Measurements from ENCODE around the gene EXT2. TPM values are rescaled to one million over a fixed set of nuclear protein-coding genes. Genes with fewer than 3 reads are reported as not detected.

Gene EXT2
- total RNA-seq: 35.1 and 35.6 TPM in 2 replicates

DNA sequence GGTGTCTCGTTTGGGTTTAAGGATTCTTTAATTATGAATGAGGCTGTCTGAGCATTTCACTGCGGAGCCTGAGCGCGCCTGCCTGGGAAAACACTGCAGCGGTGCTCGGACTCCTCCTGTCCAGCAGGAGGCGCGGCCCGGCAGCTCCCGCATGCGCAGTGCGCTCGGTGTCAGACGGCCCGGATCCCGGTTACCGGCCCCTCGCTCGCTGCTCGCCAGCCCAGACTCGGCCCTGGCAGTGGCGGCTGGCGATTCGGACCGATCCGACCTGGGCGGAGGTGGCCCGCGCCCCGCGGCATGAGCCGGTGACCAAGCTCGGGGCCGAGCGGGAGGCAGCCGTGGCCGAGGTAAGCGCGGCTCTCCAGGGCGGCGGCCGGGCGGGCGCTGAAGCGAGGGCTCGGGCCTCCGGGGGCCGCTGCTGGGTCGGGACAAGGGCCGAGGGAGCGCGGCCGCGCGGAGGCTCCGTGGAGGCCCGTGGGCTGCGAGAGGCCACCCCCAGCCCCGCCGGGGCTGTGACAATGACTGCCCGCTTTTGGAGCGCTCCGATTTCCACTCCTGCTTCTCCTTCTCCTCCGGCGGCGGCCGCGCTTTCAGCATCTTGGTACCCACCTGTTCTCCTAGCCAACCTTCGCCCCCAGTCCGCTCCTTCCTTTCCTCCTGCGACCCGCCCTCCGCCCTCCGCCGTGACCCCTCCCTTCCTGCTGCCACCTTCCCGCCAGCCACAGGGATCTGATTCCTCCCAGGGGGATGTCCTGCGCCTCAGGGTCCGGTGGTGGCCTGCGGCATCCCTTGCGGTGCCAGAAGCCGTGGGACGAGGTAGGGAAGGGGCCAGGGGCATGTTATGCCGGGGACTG lies at the start of gene EXT2:
EXT2 (plus strand) TSS at position 173 of the 854 bp plus-strand sequence. CDS start 12,035 bp downstream, outside the sequence.
- DNase-seq (ENCODE audit: low spot score): peak; percentile 82
- peaks cover 2% of the 10 kb centered on the region for H3K27me3 Mint-ChIP-seq (ENCODE audit: low read depth)
- peak within 1 kb of the TSS; percentile 34 for H3K27ac Mint-ChIP-seq
- intact Hi-C loops (cut with micrococcal nuclease): loop anchor here (2.0 to 10.0 kb wide), 2 partner anchors 29 to 209 kb away; partner anchors contain the start of gene ACCS
- peak within 1 kb of the TSS; percentile 83 for H3K4me3 Mint-ChIP-seq (ENCODE audit: low read depth)
- H3K36me3 Mint-ChIP-seq (ENCODE audit: low read depth): peaks cover 6% of the 10 kb centered on the region
- H3K4me1 Mint-ChIP-seq (ENCODE audit: low read depth): peaks cover 22% of the 10 kb centered on the region
- H3K9me3 Mint-ChIP-seq: no peaks in the 10 kb centered on the region

DNA sequence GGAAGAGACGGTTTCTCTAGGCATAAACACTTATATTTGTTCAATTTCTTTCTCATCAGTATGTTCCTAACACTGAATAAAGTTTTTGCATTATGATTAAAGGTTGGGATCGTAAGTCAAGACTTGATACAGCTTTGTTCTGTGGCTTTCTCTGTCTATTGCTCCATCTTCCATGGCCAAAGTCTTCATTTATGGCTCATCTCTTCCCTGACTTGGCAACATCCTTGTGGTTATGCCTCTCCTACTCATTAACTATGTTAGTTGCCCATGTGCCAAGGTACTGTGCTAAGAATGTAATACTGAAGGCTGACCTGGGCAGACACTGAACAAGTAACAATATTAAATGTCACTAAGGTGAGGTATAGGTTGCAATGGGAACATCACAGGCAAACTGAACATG lies 49.3 kb upstream of the EXT2 start:
- H3K27me3 Mint-ChIP-seq (ENCODE audit: low read depth): peaks cover 10% of the 10 kb centered on the region
- H3K27ac Mint-ChIP-seq: no peak overlapping the region
- H3K4me3 Mint-ChIP-seq (ENCODE audit: low read depth): no peak overlapping the region
- H3K36me3 Mint-ChIP-seq (ENCODE audit: low read depth): no peaks in the 10 kb centered on the region
- intact Hi-C loops (cut with micrococcal nuclease): no loop called here
- peaks cover 4% of the 10 kb centered on the region for H3K9me3 Mint-ChIP-seq
- no peak for DNase-seq (ENCODE audit: low spot score)
- no peaks in the 10 kb centered on the region for H3K4me1 Mint-ChIP-seq (ENCODE audit: low read depth)

DNA sequence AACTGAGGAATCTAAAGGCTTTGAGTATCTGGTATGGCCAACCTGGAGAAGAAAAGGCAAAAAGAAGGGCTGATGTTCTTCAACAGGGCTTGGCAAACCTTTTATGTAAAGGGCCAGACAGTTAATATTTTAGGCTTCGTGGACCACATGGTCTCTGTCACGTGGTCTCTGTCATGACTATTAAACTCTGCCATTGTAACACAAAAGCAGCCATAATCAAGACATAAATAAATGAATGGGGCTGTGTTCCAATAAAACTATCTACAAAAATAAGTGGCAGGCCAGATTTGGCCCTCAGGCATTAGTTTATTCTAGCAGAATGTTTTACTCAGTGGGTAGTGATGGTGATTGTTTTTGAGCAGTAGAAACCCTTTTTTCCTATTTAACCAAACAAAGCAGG lies 48.2 kb upstream of the EXT2 start:
- H3K27ac Mint-ChIP-seq: no peak overlapping the region
- no peak for DNase-seq (ENCODE audit: low spot score)
- intact Hi-C loops (cut with micrococcal nuclease): no loop called here
- H3K27me3 Mint-ChIP-seq (ENCODE audit: low read depth): peaks cover 10% of the 10 kb centered on the region
- H3K4me1 Mint-ChIP-seq (ENCODE audit: low read depth): no peaks in the 10 kb centered on the region
- H3K9me3 Mint-ChIP-seq: no peaks in the 10 kb centered on the region
- H3K4me3 Mint-ChIP-seq (ENCODE audit: low read depth): no peak overlapping the region
- no peaks in the 10 kb centered on the region for H3K36me3 Mint-ChIP-seq (ENCODE audit: low read depth)

DNA sequence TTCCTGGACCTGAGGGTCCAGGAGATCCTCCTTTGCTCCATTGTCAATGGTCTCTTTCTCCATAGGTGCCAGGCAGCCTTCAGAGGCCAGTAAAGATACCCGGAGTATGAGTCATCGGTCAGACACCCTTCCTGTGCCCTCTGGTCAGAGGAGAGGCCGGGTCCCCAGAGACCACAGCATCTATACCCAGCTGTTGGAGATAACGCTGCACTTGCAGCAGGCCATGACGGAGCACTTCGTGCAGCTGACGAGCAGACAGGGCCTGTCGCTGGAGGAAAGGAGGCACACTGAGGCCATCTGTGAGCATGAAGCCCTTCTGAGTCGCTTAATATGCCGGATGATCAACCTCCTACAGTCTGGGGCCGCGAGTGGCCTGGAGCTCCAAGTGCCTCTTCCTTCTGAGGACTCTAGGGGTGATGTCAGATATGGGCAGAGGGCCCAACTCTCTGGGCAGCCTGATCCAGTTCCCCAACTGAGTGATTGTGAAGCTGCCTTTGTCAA lies 47.5 kb upstream of the EXT2 start, which contains the start of gene ACCSL:
ACCSL (plus strand) TSS at position 51 of the 501 bp plus-strand sequence; CDS start at position 107, 56 bp downstream.
- Mint-ChIP-seq H3K27ac (no peak within 1 kb of the TSS), H3K27me3 (ENCODE audit: low read depth) (peaks cover 10% of the 10 kb centered on the region), H3K36me3 (ENCODE audit: low read depth) (no peaks in the 10 kb centered on the region), H3K4me3 (ENCODE audit: low read depth) (no peak within 1 kb of the TSS), H3K9me3 (no peaks in the 10 kb centered on the region), H3K4me1 (ENCODE audit: low read depth) (no peaks in the 10 kb centered on the region)
- DNase-seq (ENCODE audit: low spot score): no peak
- intact Hi-C loops (cut with micrococcal nuclease): no loop called here

DNA sequence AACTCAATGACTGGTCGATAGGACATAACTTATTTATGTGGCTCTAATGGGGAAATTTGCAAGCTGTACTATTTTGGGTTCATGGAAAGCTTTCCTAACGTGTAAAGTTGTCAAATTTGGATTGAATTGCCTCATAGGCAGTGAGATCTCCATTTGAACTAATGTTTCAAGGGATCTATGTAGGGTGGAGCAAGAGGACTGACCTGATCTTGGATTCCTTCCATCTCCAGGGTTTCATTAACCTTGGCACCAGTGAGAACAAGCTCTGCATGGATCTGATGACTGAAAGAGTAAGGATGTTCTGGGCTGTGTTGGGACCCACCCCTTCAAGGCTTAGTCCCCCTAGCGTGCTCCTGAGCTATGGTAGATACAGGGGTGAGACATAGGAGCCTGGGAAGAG lies 45.6 kb upstream of the EXT2 start:
- DNase-seq (ENCODE audit: low spot score): no peak
- H3K4me1 Mint-ChIP-seq (ENCODE audit: low read depth): no peaks in the 10 kb centered on the region
- no peak overlapping the region for H3K4me3 Mint-ChIP-seq (ENCODE audit: low read depth)
- peaks cover 10% of the 10 kb centered on the region for H3K27me3 Mint-ChIP-seq (ENCODE audit: low read depth)
- H3K36me3 Mint-ChIP-seq (ENCODE audit: low read depth): no peaks in the 10 kb centered on the region
- no peaks in the 10 kb centered on the region for H3K9me3 Mint-ChIP-seq
- no peak overlapping the region for H3K27ac Mint-ChIP-seq
- intact Hi-C loops (cut with micrococcal nuclease): no loop called here

DNA sequence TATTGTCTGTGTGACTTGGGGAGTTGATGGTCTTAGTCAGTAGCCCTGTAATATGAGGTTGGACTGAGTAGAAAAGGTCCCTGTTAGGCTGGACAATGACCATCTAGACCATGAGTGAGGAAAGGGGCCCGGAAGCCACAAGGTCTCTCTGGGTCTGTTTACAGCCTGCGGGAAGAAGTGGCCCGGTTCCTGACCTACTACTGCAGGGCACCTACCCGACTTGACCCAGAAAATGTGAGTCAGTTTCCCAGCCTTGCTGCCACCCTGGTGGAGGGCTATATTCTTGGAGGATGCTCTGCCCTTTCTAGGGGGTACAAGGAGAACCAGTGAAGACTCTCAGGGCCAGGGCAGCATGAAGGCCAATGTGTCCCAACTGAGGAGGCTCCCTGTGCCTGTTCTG lies 44.3 kb upstream of the EXT2 start:
- intact Hi-C loops (cut with micrococcal nuclease): no loop called here
- H3K27ac Mint-ChIP-seq: no peak overlapping the region

DNA sequence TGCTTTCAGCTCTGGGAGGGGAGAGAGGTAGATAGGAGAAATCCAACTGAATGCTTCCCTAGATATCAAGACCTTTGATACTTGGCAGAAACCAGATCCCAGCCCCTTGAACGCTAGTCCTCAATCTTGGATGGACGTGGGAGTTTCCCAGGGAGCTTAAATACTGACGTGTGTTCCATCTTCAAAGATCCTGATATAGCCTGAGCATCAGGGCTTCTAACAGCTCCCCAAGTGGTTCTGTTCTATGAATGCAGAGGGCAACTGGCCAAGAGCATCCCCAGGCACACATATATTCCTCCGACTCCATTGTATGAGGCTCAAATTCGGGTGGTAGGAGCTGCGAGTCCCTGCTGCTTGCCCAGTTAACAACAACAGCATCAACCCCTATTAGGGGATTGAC lies 38.1 kb upstream of the EXT2 start:
- H3K4me1 Mint-ChIP-seq (ENCODE audit: low read depth): no peaks in the 10 kb centered on the region
- no peaks in the 10 kb centered on the region for H3K36me3 Mint-ChIP-seq (ENCODE audit: low read depth)
- no peak for DNase-seq (ENCODE audit: low spot score)
- no peak overlapping the region for H3K4me3 Mint-ChIP-seq (ENCODE audit: low read depth)
- intact Hi-C loops (cut with micrococcal nuclease): no loop called here
- H3K27me3 Mint-ChIP-seq (ENCODE audit: low read depth): no peaks in the 10 kb centered on the region
- H3K9me3 Mint-ChIP-seq: no peaks in the 10 kb centered on the region
- no peak overlapping the region for H3K27ac Mint-ChIP-seq

More for the DNA sequence above, 44.3 kb upstream of the EXT2 start:
- Mint-ChIP-seq H3K36me3 (ENCODE audit: low read depth) (no peaks in the 10 kb centered on the region), H3K27me3 (ENCODE audit: low read depth) (peaks cover 8% of the 10 kb centered on the region), H3K9me3 (no peaks in the 10 kb centered on the region), H3K4me3 (ENCODE audit: low read depth) (no peak overlapping the region), H3K4me1 (ENCODE audit: low read depth) (no peaks in the 10 kb centered on the region)
- DNase-seq (ENCODE audit: low spot score): no peak

DNA sequence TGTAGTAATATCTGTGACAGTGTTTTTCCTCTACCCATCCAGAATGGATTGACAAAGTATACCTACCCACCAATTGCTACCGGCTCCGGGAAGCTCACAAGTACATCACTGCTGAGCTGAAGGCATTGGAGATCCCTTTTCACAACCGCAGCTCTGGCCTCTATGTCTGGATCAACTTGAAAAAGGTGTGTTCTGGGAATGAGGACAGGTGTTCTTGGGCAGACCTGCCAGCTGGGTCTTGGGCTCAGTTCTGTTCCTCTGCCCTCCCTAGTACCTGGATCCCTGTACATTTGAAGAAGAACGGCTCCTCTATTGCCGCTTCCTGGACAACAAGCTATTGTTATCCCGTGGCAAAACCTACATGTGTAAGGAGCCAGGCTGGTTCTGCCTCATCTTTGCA lies 37.2 kb upstream of the EXT2 start:
- Mint-ChIP-seq H3K4me3 (ENCODE audit: low read depth) (no peak overlapping the region), H3K9me3 (no peaks in the 10 kb centered on the region), H3K4me1 (ENCODE audit: low read depth) (peaks cover 7% of the 10 kb centered on the region), H3K27ac (no peak overlapping the region), H3K27me3 (ENCODE audit: low read depth) (no peaks in the 10 kb centered on the region), H3K36me3 (ENCODE audit: low read depth) (no peaks in the 10 kb centered on the region)
- no peak for DNase-seq (ENCODE audit: low spot score)
- intact Hi-C loops (cut with micrococcal nuclease): no loop called here

DNA sequence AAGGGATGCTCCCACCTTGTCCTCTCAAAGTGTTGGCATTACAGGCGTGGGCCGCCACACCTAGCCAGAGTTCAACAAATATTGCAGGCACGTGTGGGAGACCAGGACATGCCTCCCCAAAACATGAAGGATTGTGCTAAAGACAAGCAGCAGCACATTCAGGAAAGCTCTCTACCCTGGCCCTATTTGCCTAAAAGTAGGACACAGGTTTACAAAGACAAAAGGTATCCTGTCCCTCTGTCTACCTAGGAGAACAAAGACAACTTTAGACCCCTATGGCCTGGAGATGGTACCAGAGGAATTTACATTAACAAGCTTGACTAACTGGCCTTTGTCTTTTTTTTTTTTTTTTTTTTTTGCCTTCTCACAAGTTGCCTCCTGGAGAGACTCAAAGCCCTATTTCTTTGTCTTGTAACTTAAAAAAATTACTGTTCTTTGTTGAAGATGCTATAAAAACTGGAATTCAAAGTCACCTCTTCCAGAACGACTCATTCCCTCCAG lies 30.3 kb upstream of the EXT2 start:
- intact Hi-C loops (cut with micrococcal nuclease): no loop called here
- H3K27me3 Mint-ChIP-seq (ENCODE audit: low read depth): no peaks in the 10 kb centered on the region
- peak overlapping the region; percentile 95 for H3K27ac Mint-ChIP-seq
- DNase-seq (ENCODE audit: low spot score): no peak
- H3K36me3 Mint-ChIP-seq (ENCODE audit: low read depth): peaks cover 21% of the 10 kb centered on the region
- no peaks in the 10 kb centered on the region for H3K9me3 Mint-ChIP-seq
- peak overlapping the region; percentile 87 for H3K4me3 Mint-ChIP-seq (ENCODE audit: low read depth)
- H3K4me1 Mint-ChIP-seq (ENCODE audit: low read depth): peaks cover 36% of the 10 kb centered on the region

DNA sequence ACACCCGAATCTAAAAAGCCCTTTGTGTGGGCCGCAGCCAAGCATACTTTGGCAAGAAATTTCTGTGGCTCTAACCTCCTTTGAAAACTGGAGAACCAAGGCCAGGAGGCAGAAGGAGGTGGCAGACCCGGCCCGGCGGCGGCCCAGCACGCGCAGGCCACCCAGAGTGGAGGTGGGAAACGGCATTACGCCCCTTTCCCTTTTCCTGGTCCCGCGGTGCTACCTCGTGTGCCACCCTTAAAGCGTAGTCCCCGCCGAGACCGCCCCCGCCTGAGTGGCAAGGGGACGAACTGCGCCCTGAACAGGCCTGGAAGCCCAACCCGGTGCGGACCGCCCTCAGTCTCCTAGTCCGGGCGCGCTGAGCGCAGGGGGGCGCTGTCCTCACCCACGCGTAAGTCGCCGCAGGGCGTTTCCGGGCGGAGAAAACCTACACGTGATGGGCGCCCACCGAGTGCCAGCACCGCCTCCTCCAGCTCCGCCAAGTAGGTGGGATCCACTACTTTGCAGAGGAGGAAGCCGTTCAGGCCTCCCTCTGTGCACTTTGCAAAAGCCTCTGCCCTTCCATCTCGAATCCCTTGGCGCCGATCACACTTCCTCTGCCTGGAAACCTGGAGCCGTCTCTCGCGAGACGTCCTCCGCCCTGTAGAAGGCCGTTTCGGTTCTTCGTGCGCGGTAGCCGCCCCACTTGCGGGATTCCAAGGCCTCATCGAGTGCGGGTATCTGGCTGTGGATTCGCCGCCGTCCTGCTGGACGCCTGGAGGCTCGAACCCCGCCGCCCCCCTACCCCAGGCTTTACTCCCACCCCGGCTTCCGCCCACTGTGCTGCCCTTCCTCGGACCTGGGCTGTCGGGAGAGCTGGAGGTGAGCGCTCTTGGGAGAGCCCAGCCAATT lies 29.4 kb upstream of the EXT2 start, which contains the start of gene ACCS:
ACCS (plus strand) TSS at position 430 of the 891 bp plus-strand sequence. CDS start 1,358 bp downstream, outside the sequence.
- peak within 1 kb of the TSS; percentile 87 for H3K4me3 Mint-ChIP-seq (ENCODE audit: low read depth)
- peak within 1 kb of the TSS; percentile 95 for H3K27ac Mint-ChIP-seq
- peak; percentile 88 for DNase-seq (ENCODE audit: low spot score)
- H3K4me1 Mint-ChIP-seq (ENCODE audit: low read depth): peaks cover 36% of the 10 kb centered on the region
- no peaks in the 10 kb centered on the region for H3K27me3 Mint-ChIP-seq (ENCODE audit: low read depth)
- no peaks in the 10 kb centered on the region for H3K9me3 Mint-ChIP-seq
- H3K36me3 Mint-ChIP-seq (ENCODE audit: low read depth): peaks cover 21% of the 10 kb centered on the region
- intact Hi-C loops (cut with micrococcal nuclease): loop anchor here (2.0 kb wide), 1 partner anchor 29 kb away; the partner anchor contains the start of gene EXT2

DNA sequence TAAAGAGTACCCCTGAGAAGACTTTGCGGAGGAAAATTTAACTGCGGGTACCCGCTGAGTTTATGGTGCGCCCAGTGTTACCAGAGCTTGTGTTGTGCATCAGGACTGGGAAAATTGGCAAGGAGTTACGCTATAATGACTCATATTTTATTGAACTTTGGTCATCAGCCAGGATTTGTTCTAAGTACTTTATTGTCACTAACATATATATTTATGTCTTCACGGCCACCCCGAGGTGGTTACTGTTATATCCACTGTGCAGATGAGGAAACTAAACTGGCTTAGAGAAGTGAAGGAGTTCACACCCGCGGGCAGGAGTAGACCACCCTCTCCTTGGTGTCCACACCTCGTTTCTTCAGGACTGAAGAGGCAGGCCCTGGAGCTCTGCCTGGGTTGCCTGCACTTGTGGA lies 28.7 kb upstream of the EXT2 start:
- Mint-ChIP-seq H3K27me3 (ENCODE audit: low read depth) (no peaks in the 10 kb centered on the region), H3K36me3 (ENCODE audit: low read depth) (peaks cover 25% of the 10 kb centered on the region), H3K4me3 (ENCODE audit: low read depth) (peak overlapping the region; percentile 87), H3K27ac (peak overlapping the region; percentile 95), H3K4me1 (ENCODE audit: low read depth) (peaks cover 36% of the 10 kb centered on the region), H3K9me3 (no peaks in the 10 kb centered on the region)
- DNase-seq (ENCODE audit: low spot score): no peak
- intact Hi-C loops (cut with micrococcal nuclease): loop anchor here (2.0 kb wide), 1 partner anchor 28 kb away; the partner anchor contains the start of gene EXT2

DNA sequence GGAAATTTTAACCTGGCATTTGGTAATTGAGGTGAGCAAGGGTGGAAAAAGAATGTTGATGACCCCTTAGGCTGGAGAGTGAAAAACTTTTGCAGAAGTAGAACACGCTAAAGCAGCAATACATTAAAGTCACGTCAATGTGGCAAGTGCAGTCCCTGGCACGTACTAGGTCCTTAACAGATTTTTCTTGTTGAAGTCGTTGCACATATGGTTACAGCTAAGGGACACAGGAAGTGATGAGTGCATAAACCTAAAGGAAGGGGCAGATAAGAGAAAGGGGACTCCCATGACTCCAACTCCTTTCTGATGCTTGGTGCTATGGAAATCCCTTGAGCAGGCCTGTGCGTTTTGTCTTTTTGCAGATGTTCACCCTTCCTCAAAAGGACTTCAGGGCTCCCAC lies 28.2 kb upstream of the EXT2 start:
- intact Hi-C loops (cut with micrococcal nuclease): loop anchor here (2.0 kb wide), 1 partner anchor 28 kb away; the partner anchor contains the start of gene EXT2
- DNase-seq (ENCODE audit: low spot score): no peak
- no peaks in the 10 kb centered on the region for H3K9me3 Mint-ChIP-seq
- H3K4me1 Mint-ChIP-seq (ENCODE audit: low read depth): peaks cover 36% of the 10 kb centered on the region
- H3K4me3 Mint-ChIP-seq (ENCODE audit: low read depth): peak overlapping the region; percentile 87
- peaks cover 25% of the 10 kb centered on the region for H3K36me3 Mint-ChIP-seq (ENCODE audit: low read depth)
- peak overlapping the region; percentile 95 for H3K27ac Mint-ChIP-seq
- no peaks in the 10 kb centered on the region for H3K27me3 Mint-ChIP-seq (ENCODE audit: low read depth)
